Stimulated activated CD8-positive, alpha-beta memory T cell treated with anti-CD3 and anti-CD28 coated beads, Interleukin-15, amount 100 ng/mL, for 4 hours (primary cell): ENCODE data around the gene RPL11.
"Not testable (repeated sequence)": the region's sequence is repeated elsewhere in the genome, so short reads cannot be mapped to it uniquely, and the experiment has no call there.

ENCODE experiments used
- DNase-seq, 2 donors: peaks; one replicate each; pipeline ENCODE4 v3.0.0-alpha.2; 2020; ENCODE audit warnings: low read depth in 2 of 2

The RPL11 gene

GRCh38 chr1:23732363-23733224, 41.0 kb downstream of the RPL11 start:
- DNase-seq: no peak

GRCh38 chr1:23733281-23733680, 41.7 kb downstream of the RPL11 start:
- DNase-seq: not testable (repeated sequence)

GRCh38 chr1:23736437-23737134, 45.0 kb downstream of the RPL11 start:
- no peak for DNase-seq

- DNase-seq: no peak
These were observed 50.0 kb downstream of the RPL11 start for GRCh38 chr1:23741609-23742008.

GRCh38 chr1:23742670-23743286, 51.2 kb downstream of the RPL11 start:
- no peak for DNase-seq

- DNase-seq: peak; percentile 50 to 60
These were observed 51.9 kb downstream of the RPL11 start, which contains the start of gene ELOA for GRCh38 chr1:23743287-23744152. Gene ELOA (plus strand): TSS chr1:23743471. CDS start chr1:23743504, 33 bp downstream.

GRCh38 chr1:23745515-23745914, 53.9 kb downstream of the RPL11 start:
- DNase-seq: no peak
